COLO829 (cell line): ENCODE data around the gene GLOD4.
A peak's percentile ranks its signal among the peaks of the same experiment; 100 is the strongest.
"Not testable (repeated sequence)": the region's sequence is repeated elsewhere in the genome, so short reads cannot be mapped to it uniquely, and the experiment has no call there.

ENCODE experiments used
- DNase-seq: peaks from one replicate; pipeline ENCODE4 v3.0.0; 2012; ENCODE audit warnings: low spot score

Gene GLOD4

GRCh38 chr17:781805-782731, at the start of gene GLOD4, which contains the start of gene MRM3:
TSS of gene GLOD4 (minus strand) at chr17:782280. CDS start at chr17:782255, 25 bp downstream.
TSS of gene MRM3 (plus strand) at chr17:782353. CDS start at chr17:782379, 26 bp downstream.
- DNase-seq, result peak; percentile 91

GRCh38 chr17:830950-831349, 48.9 kb upstream of the GLOD4 start:
- DNase-seq, result no peak

GRCh38 chr17:830381-830780, 48.3 kb upstream of the GLOD4 start:
- DNase-seq, result no peak

GRCh38 chr17:829614-830013, 47.5 kb upstream of the GLOD4 start:
- not testable (repeated sequence) for DNase-seq

- DNase-seq, result no peak
These were observed 46.7 kb upstream of the GLOD4 start for GRCh38 chr17:828761-829160.

- no peak for DNase-seq
These were observed 44.7 kb upstream of the GLOD4 start for GRCh38 chr17:826778-827177.

- DNase-seq, result no peak
These were observed 43.1 kb upstream of the GLOD4 start for GRCh38 chr17:825216-825615.

GRCh38 chr17:824378-824777, 42.3 kb upstream of the GLOD4 start:
- DNase-seq, result no peak

GRCh38 chr17:823501-823902, 41.4 kb upstream of the GLOD4 start:
- no peak for DNase-seq

GRCh38 chr17:819251-819650, 37.2 kb upstream of the GLOD4 start:
- DNase-seq, result no peak

- no peak for DNase-seq
These were observed 32.3 kb upstream of the GLOD4 start for GRCh38 chr17:814371-814770.

GRCh38 chr17:812638-813204, 30.6 kb upstream of the GLOD4 start:
- no peak for DNase-seq

GRCh38 chr17:811051-811784, 29.1 kb upstream of the GLOD4 start:
- no peak for DNase-seq

- DNase-seq, result no peak
These were observed 25.6 kb upstream of the GLOD4 start for GRCh38 chr17:807523-808294.

GRCh38 chr17:806781-807522, 24.9 kb upstream of the GLOD4 start:
- no peak for DNase-seq

GRCh38 chr17:806346-806745, 24.3 kb upstream of the GLOD4 start:
- DNase-seq, result no peak

- not testable (repeated sequence) for DNase-seq
These were observed 23.8 kb upstream of the GLOD4 start for GRCh38 chr17:805886-806285.

GRCh38 chr17:804541-805435, 22.7 kb upstream of the GLOD4 start:
- DNase-seq, result no peak

- no peak for DNase-seq
These were observed 21.1 kb upstream of the GLOD4 start for GRCh38 chr17:802901-803881.
